HepG2 (cell line): ENCODE data around the gene SZRD1.

Experiments
- ATF2 ChIP-seq: sonication (generic); formaldehyde crosslinking; IDR thresholded peaks from 2 replicates; pipeline ENCODE4 v1.4.0; 2020; ENCODE audit warnings: missing genetic modification reagents
- CTCF ChIP-seq: sonication (generic); formaldehyde crosslinking; IDR thresholded peaks from 2 replicates; pipeline ENCODE4 v1.5.0; 2020; ENCODE audit warnings: mild to moderate bottlenecking, missing genetic modification reagents, moderate library complexity
- E2F1 ChIP-seq: sonication (generic); formaldehyde crosslinking; IDR thresholded peaks from 2 replicates; pipeline ENCODE4 v1.5.0; 2020; ENCODE audit warnings: missing genetic modification reagents
- EZH2 ChIP-seq: conservative IDR thresholded peaks from 2 replicates; pipeline ENCODE4 v1.6.1; 2012; ENCODE audit warnings: mild to moderate bottlenecking, low read depth, low read length, moderate library complexity
- GTF2F1 ChIP-seq: fragments of 150-350 bp; IDR thresholded peaks from 2 replicates; pipeline ENCODE4 v1.6.1; 2014; ENCODE audit warnings: low read length
- NR2C2 ChIP-seq: sonication (generic); formaldehyde crosslinking; IDR thresholded peaks from 2 replicates; pipeline ENCODE4 v1.4.0; 2020; ENCODE audit warnings: missing genetic modification reagents, mild to moderate bottlenecking, moderate library complexity, borderline replicate concordance
- POLR2A ChIP-seq, 2 experiments: IDR thresholded peaks; 2 replicates each; pipeline ENCODE4 v1.6.1; 2011; ENCODE audit warnings: low read depth in 2 of 2, low read length in 2 of 2, mild to moderate bottlenecking in 1 of 2, moderate library complexity in 1 of 2; ENCODE audit not compliant: insufficient read depth in 1 of 2
- RAD51 ChIP-seq: fragments of 450-650 bp; IDR thresholded peaks from 2 replicates; pipeline ENCODE4 v1.6.1; 2016; ENCODE audit warnings: borderline replicate concordance
- RBAK ChIP-seq: sonication (generic); formaldehyde crosslinking; IDR thresholded peaks from 2 replicates; pipeline ENCODE4 v1.5.1; 2020; ENCODE audit warnings: mild to moderate bottlenecking, missing genetic modification reagents
- TFE3 ChIP-seq: IDR thresholded peaks from 2 replicates; pipeline ENCODE4 v1.6.1; 2016
- TOE1 ChIP-seq: sonication (generic); formaldehyde crosslinking; IDR thresholded peaks from 2 replicates; pipeline ENCODE4 v1.4.0; 2020; ENCODE audit warnings: mild to moderate bottlenecking, missing genetic modification reagents
- ZEB1 ChIP-seq: IDR thresholded peaks from 2 replicates; pipeline ENCODE4 v1.6.1; 2012; ENCODE audit warnings: mild to moderate bottlenecking, low read depth, inconsistent platforms; ENCODE audit not compliant: insufficient replicate concordance
- ZSCAN21 ChIP-seq: sonication (generic); formaldehyde crosslinking; IDR thresholded peaks from 2 replicates; pipeline ENCODE4 v1.8.0; 2022; ENCODE audit warnings: mild to moderate bottlenecking, missing genetic modification reagents, moderate library complexity, borderline replicate concordance
- ZSCAN9 ChIP-seq: IDR thresholded peaks from 2 replicates; pipeline ENCODE4 v1.6.1; 2016; ENCODE audit warnings: borderline replicate concordance

- TF ChIP-seq RAD51 = no peak
- TF ChIP-seq TOE1 (CRISPR knock-in tag) = no peak
- no peak for TF ChIP-seq TFE3 (CRISPR knock-in tag)
- no peak for TF ChIP-seq ATF2 (CRISPR knock-in tag)
- TF ChIP-seq EZH2 = no peak
- TF ChIP-seq E2F1 (CRISPR knock-in tag) = no peak
- TF ChIP-seq ZSCAN9 (CRISPR knock-in tag) = no peak
- TF ChIP-seq CTCF (CRISPR knock-in tag) = no peak
- TF ChIP-seq GTF2F1 = no peak
- no peak for TF ChIP-seq ZSCAN21 (CRISPR knock-in tag)
- TF ChIP-seq ZEB1 = no peak
- TF ChIP-seq RBAK (CRISPR knock-in tag) = no peak
- no peak for TF ChIP-seq NR2C2 (CRISPR knock-in tag)
- no peak for TF ChIP-seq POLR2A (IDR thresholded peaks at IDR 0.05; ENCODE audit: insufficient read depth in 1 of 2, low read depth in 2 of 2, low read length in 2 of 2)
Observed at GRCh38 chr1:16421201-16421600, 54.2 kb downstream of the SZRD1 start.
